Fibroblast of mammary gland (primary cell): ENCODE data around the gene PKD1L1.

Experiments
- DNase-seq: peaks from one replicate; pipeline ENCODE4 v3.0.0-alpha.2; 2010; ENCODE audit warnings: low read depth
- H3K4me3 ChIP-seq: 2 replicates; pipeline ENCODE4 v1.5.1; 2011; ENCODE audit warnings: low read depth, mild to moderate bottlenecking, low read length, moderate library complexity; ENCODE audit not compliant: control insufficient read depth
- CTCF ChIP-seq: conservative IDR thresholded peaks from 2 replicates; pipeline ENCODE4 v1.5.1; 2011; ENCODE audit warnings: low read depth, low read length, inconsistent platforms; ENCODE audit not compliant: control insufficient read depth, insufficient read depth

Gene PKD1L1

GRCh38 chr7:47726047-47726726, 222.1 kb downstream of the PKD1L1 start:
- no peak for DNase-seq
- H3K4me3 ChIP-seq: no peak overlapping the region
- TF ChIP-seq CTCF: no peak

GRCh38 chr7:47725031-47725780, 223.1 kb downstream of the PKD1L1 start:
- H3K4me3 ChIP-seq: no peak overlapping the region
- TF ChIP-seq CTCF: no peak
- DNase-seq: no peak
